Lung (tissue), 12 donors: ENCODE results near the gene RPS2. TPM values are rescaled to one million over a fixed set of nuclear protein-coding genes. Genes with fewer than 3 reads are reported as not detected.

Source experiments
- ATAC-seq: fragments of 200-7000 bp; cut with Tn5 transposase; one replicate; pipeline ENCODE4 v1.9.1; 2020; ENCODE audit warnings: moderate number of reproducible peaks; ENCODE audit not compliant: insufficient read depth, low FRiP score
- DNase-seq, 3 donors: peaks; one replicate each; pipeline ENCODE4 v3.0.0-alpha.2; 2013 to 2017
- H3K27ac ChIP-seq, 2 donors: one replicate each; pipeline ENCODE4 v1.5.1; 2013; ENCODE audit warnings: mild to moderate bottlenecking in 2 of 2, moderate library complexity in 2 of 2, control low read depth in 1 of 2, inconsistent platforms in 1 of 2, low read depth in 1 of 2, low read length in 1 of 2
- H3K27me3 ChIP-seq, 3 donors: one replicate each; pipeline ENCODE4 v1.5.1; 2013; ENCODE audit warnings: low read length in 2 of 3; ENCODE audit not compliant: control insufficient read depth in 3 of 3, insufficient read depth in 3 of 3
- H3K36me3 ChIP-seq, 4 donors: one replicate each; pipeline ENCODE4 v1.5.1; 2013; ENCODE audit warnings: low read length in 4 of 4, mild to moderate bottlenecking in 1 of 4, moderate library complexity in 1 of 4; ENCODE audit not compliant: control insufficient read depth in 4 of 4, insufficient read depth in 4 of 4
- H3K4me1 ChIP-seq, 5 donors: one replicate each; pipeline ENCODE4 v1.5.1; 2013; ENCODE audit warnings: low read length in 5 of 5, mild to moderate bottlenecking in 2 of 5, moderate library complexity in 1 of 5; ENCODE audit not compliant: control insufficient read depth in 5 of 5, insufficient read depth in 5 of 5
- H3K4me3 ChIP-seq: one replicate; pipeline ENCODE4 v1.5.1; 2013; ENCODE audit warnings: mild to moderate bottlenecking, control low read depth, moderate library complexity
- H3K9ac ChIP-seq, 2 donors: one replicate each; pipeline ENCODE4 v1.5.1; 2013; ENCODE audit warnings: low read length in 2 of 2, control low read depth in 1 of 2; ENCODE audit not compliant: insufficient read depth in 1 of 2
- H3K9me3 ChIP-seq, 4 donors: one replicate each; pipeline ENCODE4 v1.5.1; 2013; ENCODE audit warnings: low read length in 3 of 4, mild to moderate bottlenecking in 1 of 4, moderate library complexity in 1 of 4; ENCODE audit not compliant: control insufficient read depth in 4 of 4, insufficient read depth in 3 of 4
- WGBS, 2 donors: extraction: QIAGEN DNeasy Blood & Tissue Kit; methylation state at CpG; one replicate each; pipeline ENCODE4 v1.1.7; 2013; 5-methylcytosine and 5-hydroxymethylcytosine counted together
- polyA plus RNA-seq, 2 donors: library from polyadenylated mRNA; stranded (reverse); fragments of 200-250 nt; gene quantifications; one replicate each; pipeline ENCODE4 v1.2.1, GENCODE V29; 2013
- total RNA-seq, 2 donors: library from RNA; depleted of rRNA in 1 of 2; stranded (reverse); fragments of >200 nt in 1 of 2; gene quantifications; one replicate each; pipeline ENCODE4 v1.2.1, GENCODE V29; 2014 to 2021
- TF ChIP-seq, protein P1 (sequence below): IDR thresholded peaks from 2 replicates; pipeline ENCODE4 v1.5.1; 2012; ENCODE audit warnings: mild to moderate bottlenecking; ENCODE audit errors: control extremely low read depth, extremely low read depth
- donor health status: control.
- donor health status: control.
- donor health status: Bipolar disorder and iron deficiency.
- donor health status: healthy.
- donor health status: DM: yes; HTN: yes; CAD: no.

RPS2 gene
- total and polyA plus RNA-seq, 4 donors, result 1,331 to 5,214 (median 2,779) TPM

DNA sequence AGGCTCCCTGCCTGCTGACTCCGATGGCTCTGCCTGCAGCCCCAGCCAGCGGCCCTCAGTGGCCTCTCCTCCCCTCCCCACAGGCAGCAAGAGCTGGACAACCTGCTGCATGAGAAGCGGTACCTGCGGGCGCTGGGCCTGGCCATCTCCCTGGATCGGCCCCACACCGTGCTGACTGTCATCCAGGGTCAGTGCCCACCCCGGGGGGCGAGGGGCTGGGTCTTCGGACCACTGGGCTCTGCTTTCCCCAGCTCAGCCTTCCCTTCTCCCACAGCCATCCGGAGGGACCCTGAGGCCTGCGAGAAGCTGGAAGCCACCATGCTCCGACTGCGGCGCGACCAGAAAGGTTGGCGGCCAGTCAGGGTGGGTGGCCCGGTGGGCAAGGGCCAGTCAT is 13.2 kb upstream of the RPS2 start:
- peaks cover 0 to 6% (median under 1%) of the 10 kb centered on the region in 5 donors for H3K4me1 ChIP-seq
- no peak overlapping the region for H3K27ac ChIP-seq
- WGBS, 2 donors, result 97 to 98% methylated on average over 17 to 18 of the region's 18 CpGs
- peaks cover 0 to 24% (median 0%) of the 10 kb centered on the region in 4 donors for H3K9me3 ChIP-seq
- no peak for DNase-seq
- H3K4me3 ChIP-seq, result no peak overlapping the region
- peaks cover 0 to 47% (median 20%) of the 10 kb centered on the region in 4 donors for H3K36me3 ChIP-seq
- H3K27me3 ChIP-seq, result peaks cover 0 to 42% (median 29%) of the 10 kb centered on the region in 3 donors
- TF ChIP-seq, protein P1, sequence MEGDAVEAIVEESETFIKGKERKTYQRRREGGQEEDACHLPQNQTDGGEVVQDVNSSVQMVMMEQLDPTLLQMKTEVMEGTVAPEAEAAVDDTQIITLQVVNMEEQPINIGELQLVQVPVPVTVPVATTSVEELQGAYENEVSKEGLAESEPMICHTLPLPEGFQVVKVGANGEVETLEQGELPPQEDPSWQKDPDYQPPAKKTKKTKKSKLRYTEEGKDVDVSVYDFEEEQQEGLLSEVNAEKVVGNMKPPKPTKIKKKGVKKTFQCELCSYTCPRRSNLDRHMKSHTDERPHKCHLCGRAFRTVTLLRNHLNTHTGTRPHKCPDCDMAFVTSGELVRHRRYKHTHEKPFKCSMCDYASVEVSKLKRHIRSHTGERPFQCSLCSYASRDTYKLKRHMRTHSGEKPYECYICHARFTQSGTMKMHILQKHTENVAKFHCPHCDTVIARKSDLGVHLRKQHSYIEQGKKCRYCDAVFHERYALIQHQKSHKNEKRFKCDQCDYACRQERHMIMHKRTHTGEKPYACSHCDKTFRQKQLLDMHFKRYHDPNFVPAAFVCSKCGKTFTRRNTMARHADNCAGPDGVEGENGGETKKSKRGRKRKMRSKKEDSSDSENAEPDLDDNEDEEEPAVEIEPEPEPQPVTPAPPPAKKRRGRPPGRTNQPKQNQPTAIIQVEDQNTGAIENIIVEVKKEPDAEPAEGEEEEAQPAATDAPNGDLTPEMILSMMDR, result no peak
- H3K9ac ChIP-seq, result no peak overlapping the region
- no peak for ATAC-seq

DNA sequence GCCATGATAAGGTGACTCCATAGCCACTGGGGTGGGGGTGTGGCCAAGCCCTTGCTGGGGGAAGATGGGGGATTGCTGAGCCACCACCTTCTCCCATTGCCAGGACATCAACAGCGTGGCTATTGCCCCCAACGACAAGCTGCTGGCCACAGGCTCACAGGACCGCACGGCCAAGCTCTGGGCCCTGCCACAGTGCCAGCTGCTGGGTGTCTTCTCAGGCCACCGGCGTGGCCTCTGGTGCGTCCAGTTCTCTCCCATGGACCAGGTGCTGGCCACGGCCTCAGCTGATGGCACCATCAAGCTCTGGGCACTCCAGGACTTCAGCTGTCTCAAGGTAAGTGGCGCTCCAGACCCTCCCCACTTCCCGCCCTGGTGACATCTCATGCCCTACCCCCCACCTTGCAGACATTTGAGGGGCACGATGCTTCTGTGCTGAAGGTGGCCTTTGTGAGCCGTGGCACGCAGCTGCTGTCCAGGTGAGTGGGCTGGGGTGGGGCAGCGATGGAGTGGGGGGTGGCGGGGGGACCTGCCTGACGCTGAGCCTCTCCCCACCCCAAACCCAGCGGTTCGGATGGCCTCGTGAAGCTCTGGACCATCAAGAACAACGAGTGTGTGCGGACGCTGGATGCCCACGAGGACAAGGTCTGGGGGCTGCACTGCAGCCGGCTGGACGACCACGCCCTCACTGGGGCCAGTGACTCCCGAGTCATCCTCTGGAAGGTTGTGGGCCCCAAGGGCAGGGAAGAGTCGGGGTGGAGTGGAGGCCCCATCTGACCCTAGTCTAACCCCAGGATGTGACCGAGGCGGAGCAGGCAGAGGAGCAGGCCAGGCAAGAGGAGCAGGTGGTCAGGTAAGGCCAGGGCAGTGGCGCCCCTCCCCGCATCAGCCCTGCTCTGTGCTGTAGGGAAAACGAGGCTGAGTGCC is 12.6 kb upstream of the RPS2 start:
- H3K27ac ChIP-seq, result no peak overlapping the region
- TF ChIP-seq, protein P1, result no peak
- H3K9ac ChIP-seq, result no peak overlapping the region
- peaks cover 0 to 47% (median 20%) of the 10 kb centered on the region in 4 donors for H3K36me3 ChIP-seq
- peaks cover 0 to 37% (median 23%) of the 10 kb centered on the region in 3 donors for H3K27me3 ChIP-seq
- H3K9me3 ChIP-seq, result peaks cover 0 to 24% (median 0%) of the 10 kb centered on the region in 4 donors
- WGBS, 2 donors, result 94 to 96% methylated on average over 33 of the region's 33 CpGs
- peaks cover 0 to 11% (median 7%) of the 10 kb centered on the region in 5 donors for H3K4me1 ChIP-seq
- ATAC-seq (no peak), DNase-seq (no peak)
- no peak overlapping the region for H3K4me3 ChIP-seq

DNA sequence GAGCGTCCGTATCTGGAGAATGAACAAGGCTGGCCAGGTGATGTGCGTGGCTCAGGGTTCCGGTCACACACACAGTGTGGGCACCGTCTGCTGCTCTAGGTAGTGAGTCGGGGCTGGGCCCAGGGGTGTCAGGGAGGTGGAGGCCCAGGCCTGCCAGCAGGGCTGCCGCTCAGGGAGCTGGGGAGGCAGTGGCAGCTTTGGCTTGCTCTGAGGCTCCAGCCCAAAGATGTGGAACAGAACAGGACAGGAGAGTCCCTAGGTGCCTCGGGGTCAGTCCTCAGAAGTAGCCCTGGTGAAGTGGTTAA is 11.5 kb upstream of the RPS2 start:
- peaks cover 0 to 11% (median 7%) of the 10 kb centered on the region in 5 donors for H3K4me1 ChIP-seq
- TF ChIP-seq, protein P1, result no peak
- H3K9me3 ChIP-seq, result peaks cover 0 to 24% (median 0%) of the 10 kb centered on the region in 4 donors
- no peak for DNase-seq
- no peak overlapping the region for H3K9ac ChIP-seq
- H3K27ac ChIP-seq, result no peak overlapping the region
- H3K36me3 ChIP-seq, result peaks cover 0 to 47% (median 20%) of the 10 kb centered on the region in 4 donors
- no peak overlapping the region for H3K4me3 ChIP-seq
- no peak for ATAC-seq
- WGBS, 2 donors, result 94% methylated on average over 7 to 8 of the region's 8 CpGs
- peaks cover 0 to 27% (median 12%) of the 10 kb centered on the region in 3 donors for H3K27me3 ChIP-seq
